Heart right ventricle (tissue), 16 donors: ENCODE data around the gene CHTF18. TPM values are rescaled to one million over a fixed set of nuclear protein-coding genes. Genes with fewer than 3 reads are reported as not detected.

ENCODE experiments used
- ATAC-seq, 8 donors: fragments of 200-7000 bp; cut with Tn5 transposase; one replicate each; pipeline ENCODE4 v1.9.1; 2020; ENCODE audit warnings: mild to moderate bottlenecking in 8 of 8, moderate library complexity in 8 of 8, moderate number of reproducible peaks in 1 of 8
- DNase-seq, 2 donors: peaks; one replicate each; pipeline ENCODE4 v3.0.0-alpha.2; 2020
- H3K27ac ChIP-seq, 10 donors: fragments of 200-600 bp; sonication (generic) in 2 of 10; one replicate each; pipeline versions ENCODE4 v1.5.0 to v1.8.0; 2020 to 2022; ENCODE audit warnings: mild to moderate bottlenecking in 3 of 10
- H3K27me3 ChIP-seq, 7 donors: fragments of 200-600 bp; one replicate each; pipeline ENCODE4 v1.8.0; 2021 to 2022; ENCODE audit warnings: mild to moderate bottlenecking in 2 of 7
- H3K36me3 ChIP-seq, 9 donors: fragments of 200-600 bp; sonication (generic) in 1 of 9; one replicate each; pipeline versions ENCODE4 v1.5.0 to v1.8.0; 2020 to 2022; ENCODE audit warnings: mild to moderate bottlenecking in 2 of 9
- H3K4me1 ChIP-seq, 9 donors: fragments of 200-600 bp; sonication (generic) in 1 of 9; one replicate each; pipeline versions ENCODE4 v1.5.0 to v1.8.0; 2020 to 2022; ENCODE audit warnings: mild to moderate bottlenecking in 4 of 9
- H3K4me3 ChIP-seq, 10 donors: fragments of 200-600 bp; sonication (generic) in 2 of 10; one replicate each; pipeline versions ENCODE4 v1.5.0 to v1.8.0; 2020 to 2022; ENCODE audit warnings: mild to moderate bottlenecking in 7 of 10, moderate library complexity in 2 of 10
- H3K9me3 ChIP-seq, 11 donors: fragments of 200-600 bp in 10 of 11; sonication (generic) in 2 of 11; one replicate each; pipeline versions ENCODE4 v1.5.0 to v1.8.0; 2013 to 2022; ENCODE audit warnings: mild to moderate bottlenecking in 2 of 11, control low read depth in 1 of 11, moderate library complexity in 1 of 11
- WGBS, 2 donors: extraction: QIAGEN DNeasy Blood & Tissue Kit; methylation state at CpG; one replicate each; pipeline ENCODE4 v1.1.7; 2013; ENCODE audit warnings: inconsistent platforms in 1 of 2; 5-methylcytosine and 5-hydroxymethylcytosine counted together
- intact Hi-C, 10 donors: fragments of 100-400 bp; cut with DNase I; formaldehyde crosslinking; loops; one replicate each; pipeline versions ENCODE4 v1.11.1 to v1.14.2; 2022
- polyA plus RNA-seq, 2 donors: library from polyadenylated mRNA; stranded (reverse); fragments of 200-250 nt; gene quantifications; one replicate each; pipeline ENCODE4 v1.2.3, GENCODE V29; 2013
- total RNA-seq, 10 donors: library from RNA; stranded (reverse); fragmentation: NEBNext Ultra II Directional in 3 of 10; extraction: Animal tissue kit (Norgen Biotek cat#: 25700) in 3 of 10; gene quantifications; one replicate each; pipeline versions ENCODE4 v1.2.1 to v1.2.4, GENCODE V29; 2021 to 2023
- TF ChIP-seq, protein P1 (sequence below), 9 donors: fragments of 200-600 bp; sonication (generic) in 2 of 9; IDR thresholded peaks; one replicate each; pipeline versions ENCODE4 v1.5.0 to v1.8.0; 2021 to 2022; ENCODE audit warnings: antibody characterized with exemption in 9 of 9, mild to moderate bottlenecking in 5 of 9, moderate library complexity in 1 of 9
- donor health status: Arrhythmogenic right ventricular cardiomyopathy.
- donor health status: ischemic (EF 13 %, LVEDD 7.1; RV severe dilation, severe dysfunction).
- donor health status: healthy with polysubstance abuse.
- donor health status: DM: no; HTN: yes; CAD: no.
- donor health status: DM: no; HTN: no; CAD: no.
- donor health status: ischemic (EF 25% LVEDD 6.9; RV normal size, moderate dysfunction).
- donor health status: ischemic (EF 25% LVEDD 5.7; RV mildly dilated, moderate dysfunction).
- donor health status: healthy.
- donor health status: DM: yes; HTN: yes; CAD: no.
- donor health status: Ischemic cardiomyopathy.
- donor health status: ischemic (EF 35%, LVEDD 5.7; RV mildly dilated, moderate dysfunction).
- donor health status: nonischemic (EF 11% LVEDD 7.7; RV severe dilation, severe dysfunction).
- donor health status: DM: yes; HTN: yes; CAD: no.
- donor health status: PGD.
- donor health status: ischemic (EF 29% LVEDD 5.4; RV normal size, mild dysfunction).
- donor health status: nonischemic (EF 23%, LVEDD 6.1; RV moderate dilation, normal function).

Gene CHTF18
- total and polyA plus RNA-seq, 12 donors: 2.8 to 8.2 (median 5.8) TPM

DNA sequence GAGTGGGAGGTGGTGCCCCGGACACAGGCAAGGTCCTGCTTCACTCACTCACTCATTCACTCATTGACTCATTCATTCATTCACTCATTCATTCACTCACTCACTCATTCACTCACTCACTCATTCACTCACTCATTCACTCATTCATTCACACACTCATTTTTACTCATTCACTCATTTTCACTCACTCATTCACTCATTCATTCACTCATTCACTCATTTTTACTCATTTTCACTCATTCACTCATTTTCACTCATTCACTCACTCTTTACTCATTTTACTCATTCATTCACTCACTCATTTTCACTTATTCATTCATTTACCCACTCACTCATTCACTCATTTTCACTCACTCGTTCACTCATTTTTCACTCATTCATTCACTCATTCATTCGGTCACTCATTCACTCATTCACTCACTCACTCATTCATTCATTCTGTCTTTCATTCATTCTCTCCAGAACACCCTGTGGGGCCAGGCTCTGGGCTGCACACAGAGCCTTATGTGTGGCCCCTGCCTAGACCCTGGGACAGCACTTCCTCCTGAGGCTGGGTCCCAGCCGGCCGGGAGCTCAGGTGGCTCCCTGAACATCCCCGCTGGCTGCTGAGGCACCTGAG, 9.4 kb upstream of the CHTF18 start:
- Histone ChIP-seq H3K9me3 (no peaks in the 10 kb centered on the region), H3K4me3 (no peak overlapping the region), H3K27ac (no peak overlapping the region), H3K27me3 (peaks cover 4 to 63% (median 45%) of the 10 kb centered on the region in 7 donors), H3K4me1 (peaks cover 0 to 8% (median 6%) of the 10 kb centered on the region in 9 donors), H3K36me3 (no peaks in the 10 kb centered on the region)
- WGBS, 2 donors: 86 to 91% methylated on average over 6 of the region's 6 CpGs
- DNase-seq (no peak), ATAC-seq (no peak)
- intact Hi-C loops: no loop called here
- TF ChIP-seq, protein P1, sequence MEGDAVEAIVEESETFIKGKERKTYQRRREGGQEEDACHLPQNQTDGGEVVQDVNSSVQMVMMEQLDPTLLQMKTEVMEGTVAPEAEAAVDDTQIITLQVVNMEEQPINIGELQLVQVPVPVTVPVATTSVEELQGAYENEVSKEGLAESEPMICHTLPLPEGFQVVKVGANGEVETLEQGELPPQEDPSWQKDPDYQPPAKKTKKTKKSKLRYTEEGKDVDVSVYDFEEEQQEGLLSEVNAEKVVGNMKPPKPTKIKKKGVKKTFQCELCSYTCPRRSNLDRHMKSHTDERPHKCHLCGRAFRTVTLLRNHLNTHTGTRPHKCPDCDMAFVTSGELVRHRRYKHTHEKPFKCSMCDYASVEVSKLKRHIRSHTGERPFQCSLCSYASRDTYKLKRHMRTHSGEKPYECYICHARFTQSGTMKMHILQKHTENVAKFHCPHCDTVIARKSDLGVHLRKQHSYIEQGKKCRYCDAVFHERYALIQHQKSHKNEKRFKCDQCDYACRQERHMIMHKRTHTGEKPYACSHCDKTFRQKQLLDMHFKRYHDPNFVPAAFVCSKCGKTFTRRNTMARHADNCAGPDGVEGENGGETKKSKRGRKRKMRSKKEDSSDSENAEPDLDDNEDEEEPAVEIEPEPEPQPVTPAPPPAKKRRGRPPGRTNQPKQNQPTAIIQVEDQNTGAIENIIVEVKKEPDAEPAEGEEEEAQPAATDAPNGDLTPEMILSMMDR (IDR thresholded peaks at IDR 0.05): no peak

DNA sequence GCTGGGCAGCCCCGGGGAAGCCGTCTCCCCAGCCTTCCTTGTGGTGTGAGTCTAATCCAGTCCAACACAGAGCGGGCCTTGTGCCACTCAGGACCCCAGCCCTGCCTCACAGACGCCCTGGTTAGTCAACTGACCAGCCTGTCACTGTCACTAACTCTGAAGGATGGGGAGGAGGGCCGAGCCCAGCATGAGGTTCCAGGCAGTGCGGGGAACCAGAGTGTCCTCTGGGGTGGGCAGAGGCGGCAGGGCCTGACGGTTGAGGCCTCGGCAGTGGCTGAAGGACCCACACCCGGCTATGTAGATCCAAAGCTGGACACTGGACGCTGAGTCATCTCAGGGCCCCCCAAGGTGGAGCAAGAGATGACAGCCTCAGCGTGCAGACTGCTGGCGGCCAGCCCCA, 8.9 kb upstream of the CHTF18 start:
- ATAC-seq: no peak

DNA sequence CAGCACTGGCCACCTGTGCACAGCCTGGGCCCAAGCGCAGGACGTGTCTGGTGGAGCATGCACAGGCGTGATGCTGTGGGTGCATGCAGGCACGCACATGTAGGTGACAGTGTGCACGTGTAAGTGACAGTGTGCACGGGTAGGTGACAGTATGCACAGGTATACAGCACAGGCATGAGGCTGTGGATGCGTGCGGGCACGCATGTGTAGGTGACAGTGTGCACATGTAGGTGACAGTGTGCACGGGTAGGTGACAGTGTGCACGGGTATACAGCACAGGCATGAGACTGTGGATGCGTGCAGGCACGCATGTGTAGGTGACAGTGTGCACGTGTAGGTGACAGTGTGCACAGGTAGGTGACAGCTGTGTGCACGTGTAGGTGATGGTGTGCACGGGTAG, 8.1 kb upstream of the CHTF18 start:
- ATAC-seq (no peak), DNase-seq (no peak)
- H3K4me3 ChIP-seq: no peak overlapping the region
- no peaks in the 10 kb centered on the region for H3K36me3 ChIP-seq
- TF ChIP-seq, protein P1 (IDR thresholded peaks at IDR 0.05): no peak
- H3K27me3 ChIP-seq: peaks cover 4 to 58% (median 45%) of the 10 kb centered on the region in 7 donors
- intact Hi-C loops: loop anchor here in 1 of 10 donors (5.0 kb wide), 1 partner anchor 68 kb away; no protein-coding TSS in a partner anchor
- H3K9me3 ChIP-seq: no peaks in the 10 kb centered on the region
- H3K27ac ChIP-seq: no peak overlapping the region
- WGBS, 2 donors: 88% methylated on average over 16 of the region's 16 CpGs
- peaks cover 0 to 10% (median 6%) of the 10 kb centered on the region in 9 donors for H3K4me1 ChIP-seq

More for the DNA sequence above, 8.9 kb upstream of the CHTF18 start:
- Histone ChIP-seq H3K4me1 (peaks cover 0 to 9% (median 6%) of the 10 kb centered on the region in 9 donors), H3K36me3 (no peaks in the 10 kb centered on the region), H3K4me3 (no peak overlapping the region), H3K9me3 (no peaks in the 10 kb centered on the region), H3K27me3 (peaks cover 4 to 58% (median 45%) of the 10 kb centered on the region in 7 donors), H3K27ac (no peak overlapping the region)
- 72 to 74% methylated on average over 13 of the region's 13 CpGs for WGBS, 2 donors
- TF ChIP-seq, protein P1 (IDR thresholded peaks at IDR 0.05): no peak
- no peak for DNase-seq
- intact Hi-C loops: no loop called here

DNA sequence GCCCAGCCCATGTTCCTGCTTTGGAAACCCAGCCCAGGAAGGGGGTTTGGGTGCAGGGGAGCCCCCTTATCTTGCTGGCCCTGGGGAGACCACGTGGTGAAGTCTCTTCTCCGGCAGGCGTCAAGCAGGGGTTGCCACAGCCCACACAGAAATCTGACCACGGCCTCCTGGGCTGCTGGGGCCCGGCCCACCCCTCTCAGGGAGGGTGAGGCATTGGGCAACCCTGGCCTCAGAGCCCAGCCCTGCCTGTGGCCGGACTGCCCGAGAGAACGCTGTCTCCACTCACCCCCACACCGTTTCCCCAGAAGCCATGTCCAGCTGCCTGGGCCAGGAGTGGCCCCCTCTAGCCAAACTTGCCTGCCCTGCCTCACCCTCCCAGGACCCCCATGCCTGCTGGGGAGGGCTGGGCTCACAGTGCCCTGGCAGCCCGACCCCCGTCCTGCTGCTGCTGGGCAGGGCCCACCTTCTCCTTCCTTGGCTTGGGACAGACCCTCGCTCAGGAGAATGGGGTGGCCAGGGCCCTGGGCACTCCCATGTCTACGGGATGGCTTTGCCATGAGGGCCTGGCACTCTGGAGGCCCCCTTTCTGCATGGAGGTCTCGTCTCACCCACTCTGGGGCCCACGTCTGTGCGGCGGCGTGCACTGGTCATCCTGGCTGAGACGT, 6.9 kb upstream of the CHTF18 start:
- intact Hi-C loops: loop anchor here in 1 of 10 donors (5.0 kb wide), 1 partner anchor 69 kb away; no protein-coding TSS in a partner anchor
- peaks cover 0 to 9% (median 0%) of the 10 kb centered on the region in 9 donors for H3K36me3 ChIP-seq
- H3K27ac ChIP-seq: no peak overlapping the region
- WGBS, 2 donors: 68 to 69% methylated on average over 19 of the region's 19 CpGs
- peaks cover 0 to 16% (median 6%) of the 10 kb centered on the region in 9 donors for H3K4me1 ChIP-seq
- DNase-seq: no peak
- no peak for ATAC-seq
- H3K27me3 ChIP-seq: peaks cover 4 to 47% (median 45%) of the 10 kb centered on the region in 7 donors
- no peaks in the 10 kb centered on the region for H3K9me3 ChIP-seq
- TF ChIP-seq, protein P1 (IDR thresholded peaks at IDR 0.05): no peak
- no peak overlapping the region for H3K4me3 ChIP-seq
